Endothelial cell of umbilical vein (primary cell): ENCODE results near the gene UBE2E3. TPM values are rescaled to one million over a fixed set of nuclear protein-coding genes. Genes with fewer than 3 reads are reported as not detected.

Experiments used
- BruUV-seq: library from RNA; stranded (reverse); fragments of 400-500 nt; replicated peaks from 2 replicates; lab custom pipeline; 2021; lab: Mats Ljungman, UMichigan
- CTCF ChIA-PET: fragments of 300-600, 350-600 bp; sonication (Branson Sonifier 250); formaldehyde crosslinking; loops from one replicate; lab custom pipeline; 2021; ENCODE audit warnings: antibody characterized with exemption, inconsistent platforms; lab: Charles Lee
- POLR2A ChIA-PET: fragments of 300-600, 350-600 bp; sonication (Branson Sonifier 250); formaldehyde crosslinking; loops from one replicate; lab custom pipeline; 2021; ENCODE audit warnings: antibody characterized with exemption, inconsistent platforms; lab: Charles Lee
- DNase-seq: peaks from one replicate; pipeline ENCODE4 v3.0.0-alpha.2; 2011; ENCODE audit warnings: low read depth, low spot score
- FAIRE-seq: peaks from 2 replicates; lab custom pipeline; 2011; peaks lifted over from hg19 to GRCh38; lab: Jason Lieb, UNC
- H2AFZ ChIP-seq: 2 replicates; pipeline ENCODE4 v1.6.0; 2012; ENCODE audit warnings: low read depth, low read length, control low read depth, inconsistent platforms
- H3K27ac ChIP-seq: 2 replicates; pipeline ENCODE4 v1.5.1; 2011; ENCODE audit warnings: low read depth, mild to moderate bottlenecking, control low read depth, low read length, moderate library complexity; ENCODE audit not compliant: insufficient read depth
- H3K27me3 ChIP-seq, 2 experiments: 2 replicates each; pipeline versions ENCODE4 v1.6.0 to v1.6.1; 2011; ENCODE audit warnings: low read length in 2 of 2, mixed read lengths in 1 of 2; ENCODE audit not compliant: control insufficient read depth in 2 of 2, insufficient read depth in 2 of 2
- H3K36me3 ChIP-seq, 2 experiments: 2 replicates in 1 of 2; 3 replicates in 1 of 2; pipeline ENCODE4 v1.5.1; 2011; ENCODE audit warnings: low read length in 2 of 2, mild to moderate bottlenecking in 1 of 2, moderate library complexity in 1 of 2; ENCODE audit not compliant: control insufficient read depth in 2 of 2, insufficient read depth in 2 of 2; ENCODE audit errors: extremely low read depth in 1 of 2
- H3K4me1 ChIP-seq: 3 replicates; pipeline ENCODE4 v1.5.1; 2011; ENCODE audit warnings: mild to moderate bottlenecking, low read length; ENCODE audit not compliant: control insufficient read depth, insufficient read depth; ENCODE audit errors: extremely low read depth
- H3K4me2 ChIP-seq: 2 replicates; pipeline ENCODE4 v1.6.1; 2011; ENCODE audit warnings: low read length, control low read depth, mixed read lengths; ENCODE audit not compliant: insufficient read depth
- H3K4me3 ChIP-seq, 3 experiments: fragments of 200-600 bp in 1 of 3; sonication (generic), shearing (Covaris generic) in 1 of 3; replicated peaks in 1 of 3; 2 replicates each; pipeline ENCODE4 v1.5.1; 2011 to 2016; ENCODE audit warnings: control low read depth in 3 of 3, low read length in 3 of 3, mild to moderate bottlenecking in 2 of 3, inconsistent platforms in 1 of 3, low read depth in 1 of 3, moderate library complexity in 1 of 3; ENCODE audit not compliant: insufficient read depth in 1 of 3
- H3K79me2 ChIP-seq: 2 replicates; pipeline ENCODE4 v1.6.0; 2012; ENCODE audit warnings: low read length, inconsistent platforms; ENCODE audit not compliant: control insufficient read depth, insufficient read depth
- H3K9ac ChIP-seq: replicated peaks from 2 replicates; pipeline ENCODE3; 2011; ENCODE audit warnings: low read length, control low read depth; ENCODE audit not compliant: insufficient read depth; ENCODE audit errors: extremely low read depth
- H3K9me1 ChIP-seq: replicated peaks from 3 replicates; pipeline ENCODE4 v1.6.0; 2011; ENCODE audit warnings: mild to moderate bottlenecking, low read length; ENCODE audit not compliant: control insufficient read depth, insufficient read depth; ENCODE audit errors: extremely low read depth
- H3K9me3 ChIP-seq: replicated peaks from 2 replicates; pipeline ENCODE4 v1.5.1; 2012; ENCODE audit warnings: low read length, inconsistent platforms; ENCODE audit not compliant: control insufficient read depth, insufficient read depth
- H4K20me1 ChIP-seq: replicated peaks from 2 replicates; pipeline ENCODE3; 2011; ENCODE audit warnings: mild to moderate bottlenecking, low read length; ENCODE audit not compliant: control insufficient read depth, insufficient read depth; ENCODE audit errors: extremely low read depth
- EZH2 ChIP-seq: IDR thresholded peaks from 2 replicates; pipeline ENCODE4 v1.6.1; 2012; ENCODE audit warnings: borderline replicate concordance, low read depth, mild to moderate bottlenecking, moderate library complexity, low read length, inconsistent platforms; ENCODE audit not compliant: severe bottlenecking
- FOS ChIP-seq: IDR thresholded peaks from 2 replicates; pipeline ENCODE4 v1.6.1; 2011; ENCODE audit warnings: mild to moderate bottlenecking, low read length, moderate library complexity, borderline replicate concordance; ENCODE audit not compliant: insufficient read depth
- GATA2 ChIP-seq: IDR thresholded peaks from 2 replicates; pipeline ENCODE4 v1.7.0; 2011; ENCODE audit warnings: low read depth, mild to moderate bottlenecking, moderate library complexity, mixed read lengths, low read length; ENCODE audit not compliant: insufficient read length, insufficient read depth
- JUN ChIP-seq: IDR thresholded peaks from 2 replicates; pipeline ENCODE4 v1.6.1; 2011; ENCODE audit warnings: borderline replicate concordance, low read depth; ENCODE audit not compliant: insufficient read length, insufficient read depth
- MYC ChIP-seq: IDR thresholded peaks from one replicate; pipeline ENCODE4 v1.6.1; 2011; ENCODE audit warnings: mild to moderate bottlenecking, low read depth, low read length
- POLR2A ChIP-seq: IDR thresholded peaks from 2 replicates; pipeline ENCODE4 v1.6.1; 2012; ENCODE audit warnings: low read depth, mild to moderate bottlenecking, control low read depth, low read length
- POLR2AphosphoS5 ChIP-seq: IDR thresholded peaks from 2 replicates; pipeline ENCODE4 v1.6.1; 2012; ENCODE audit warnings: low read depth, mild to moderate bottlenecking, control low read depth, low read length, moderate library complexity; ENCODE audit not compliant: insufficient read depth
- dilution Hi-C: fragments of 300-500 bp; cut with MboI; formaldehyde crosslinking; loops from one replicate; pipeline ENCODE4 v1.15.0; 2019; ENCODE audit warnings: low sequenced_read_pairs; ENCODE audit not compliant: extremely low pct_ligation_motif_present
- intact Hi-C: fragments of 100-400 bp; cut with micrococcal nuclease; formaldehyde crosslinking; loops from one replicate; pipeline ENCODE4 v1.10.0; 2022
- polyA plus RNA-seq, 4 experiments: library from polyadenylated mRNA; depleted of rRNA in 3 of 4; stranded (reverse) in 3 of 4; unstranded in 1 of 4; fragments of >200 nt; gene quantifications; 2 replicates each; pipeline versions ENCODE4 v1.2.1 to v1.2.3, GENCODE V29; 2011 to 2012; ENCODE audit warnings: missing spikeins in 1 of 4
- total RNA-seq: library from RNA; stranded (reverse); gene quantifications from 2 replicates; pipeline ENCODE4 v1.2.3, GENCODE V29; 2021
- TF ChIP-seq, protein P1 (sequence below): IDR thresholded peaks from 2 replicates; pipeline ENCODE4 v1.6.1; 2011; ENCODE audit not compliant: insufficient read depth, insufficient read length
- TF ChIP-seq, protein P2 (sequence below), 2 donors: IDR thresholded peaks; 1 replicate in 1 of 2; 2 replicates in 1 of 2; pipeline ENCODE4 v1.5.1; 2011; ENCODE audit warnings: low read length in 2 of 2, mild to moderate bottlenecking in 2 of 2, moderate library complexity in 2 of 2, control low read depth in 1 of 2, inconsistent platforms in 1 of 2, low read depth in 1 of 2; ENCODE audit not compliant: insufficient read depth in 1 of 2; ENCODE audit errors: extremely low read depth in 1 of 2

Gene UBE2E3
- total and polyA plus RNA-seq, 2 donors (not counting 3 experiments of a cell fraction or from before 2014, with no cell fraction given) = 81.5 to 107 TPM

DNA sequence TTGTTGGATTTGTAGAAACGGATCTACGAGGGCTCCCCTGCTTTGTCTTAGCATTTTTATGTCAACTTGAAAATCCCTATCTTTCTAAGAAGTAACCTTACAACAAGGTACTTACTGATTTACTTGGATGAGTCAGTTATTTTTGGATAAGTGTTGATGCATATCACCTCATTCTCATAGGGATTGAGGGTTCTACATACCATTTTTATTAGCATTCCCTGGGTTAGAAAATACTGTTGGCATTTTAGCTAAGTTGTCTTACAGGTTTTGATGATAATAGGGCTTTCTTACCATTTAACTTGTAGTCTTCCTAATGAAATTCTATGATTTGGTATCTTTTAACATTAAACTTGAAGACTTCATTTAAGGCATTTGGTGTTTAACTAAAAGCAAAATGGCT, 125.2 kb downstream of the UBE2E3 start:
- Histone ChIP-seq H3K27ac (no peak overlapping the region), H3K4me3 (no peak overlapping the region), H4K20me1 (no peaks in the 10 kb centered on the region), H2AFZ (no peak overlapping the region), H3K4me2 (no peak overlapping the region), H3K9ac (no peak overlapping the region), H3K36me3 (no peaks in the 10 kb centered on the region), H3K9me3 (no peaks in the 10 kb centered on the region), H3K9me1 (no peaks in the 10 kb centered on the region), H3K79me2 (no peaks in the 10 kb centered on the region), H3K4me1 (peaks cover 12% of the 10 kb centered on the region), H3K27me3 (no peaks in the 10 kb centered on the region)
- FAIRE-seq (no peak), DNase-seq (no peak)
- intact Hi-C loops = loop anchor here (10.0 kb wide), 2 partner anchors 269 to 459 kb away; no protein-coding TSS in a partner anchor
- ChIA-PET CTCF (interaction anchor here (0.6 to 5.6 kb wide), 13 partner anchors 10 to 982 kb away, joined by 3 to 95 read pairs (median 4); partner anchors contain the start of gene ITGA4), POLR2A (no interaction called here)
- no peak for TF ChIP-seq POLR2AphosphoS5
- TF ChIP-seq EZH2 = no peak
- no peak for TF ChIP-seq MYC
- TF ChIP-seq POLR2A = no peak
- TF ChIP-seq, protein P1, sequence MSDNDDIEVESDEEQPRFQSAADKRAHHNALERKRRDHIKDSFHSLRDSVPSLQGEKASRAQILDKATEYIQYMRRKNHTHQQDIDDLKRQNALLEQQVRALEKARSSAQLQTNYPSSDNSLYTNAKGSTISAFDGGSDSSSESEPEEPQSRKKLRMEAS = no peak
- no peak for TF ChIP-seq FOS
- TF ChIP-seq GATA2 = no peak
- TF ChIP-seq, protein P2, sequence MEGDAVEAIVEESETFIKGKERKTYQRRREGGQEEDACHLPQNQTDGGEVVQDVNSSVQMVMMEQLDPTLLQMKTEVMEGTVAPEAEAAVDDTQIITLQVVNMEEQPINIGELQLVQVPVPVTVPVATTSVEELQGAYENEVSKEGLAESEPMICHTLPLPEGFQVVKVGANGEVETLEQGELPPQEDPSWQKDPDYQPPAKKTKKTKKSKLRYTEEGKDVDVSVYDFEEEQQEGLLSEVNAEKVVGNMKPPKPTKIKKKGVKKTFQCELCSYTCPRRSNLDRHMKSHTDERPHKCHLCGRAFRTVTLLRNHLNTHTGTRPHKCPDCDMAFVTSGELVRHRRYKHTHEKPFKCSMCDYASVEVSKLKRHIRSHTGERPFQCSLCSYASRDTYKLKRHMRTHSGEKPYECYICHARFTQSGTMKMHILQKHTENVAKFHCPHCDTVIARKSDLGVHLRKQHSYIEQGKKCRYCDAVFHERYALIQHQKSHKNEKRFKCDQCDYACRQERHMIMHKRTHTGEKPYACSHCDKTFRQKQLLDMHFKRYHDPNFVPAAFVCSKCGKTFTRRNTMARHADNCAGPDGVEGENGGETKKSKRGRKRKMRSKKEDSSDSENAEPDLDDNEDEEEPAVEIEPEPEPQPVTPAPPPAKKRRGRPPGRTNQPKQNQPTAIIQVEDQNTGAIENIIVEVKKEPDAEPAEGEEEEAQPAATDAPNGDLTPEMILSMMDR (IDR thresholded peaks at IDR 0.05; ENCODE audit: extremely low read depth in 1 of 2, insufficient read depth in 1 of 2, low read depth in 1 of 2, low read length in 2 of 2) = no peak
- TF ChIP-seq JUN = no peak
- no TSS peak for BruUV-seq
- dilution Hi-C loops = no loop called here
